ENCODE results near the gene XAGE5. TPM values are rescaled to one million over a fixed set of nuclear protein-coding genes. Genes with fewer than 3 reads are reported as not detected.

The XAGE5 gene
- total and polyA plus RNA-seq, 9 of the 15 experiments (the other 6 are each of a cell fraction or from before 2014, with no cell fraction given) = 0.40 to 0.52 TPM; not detected in 7

DNA sequence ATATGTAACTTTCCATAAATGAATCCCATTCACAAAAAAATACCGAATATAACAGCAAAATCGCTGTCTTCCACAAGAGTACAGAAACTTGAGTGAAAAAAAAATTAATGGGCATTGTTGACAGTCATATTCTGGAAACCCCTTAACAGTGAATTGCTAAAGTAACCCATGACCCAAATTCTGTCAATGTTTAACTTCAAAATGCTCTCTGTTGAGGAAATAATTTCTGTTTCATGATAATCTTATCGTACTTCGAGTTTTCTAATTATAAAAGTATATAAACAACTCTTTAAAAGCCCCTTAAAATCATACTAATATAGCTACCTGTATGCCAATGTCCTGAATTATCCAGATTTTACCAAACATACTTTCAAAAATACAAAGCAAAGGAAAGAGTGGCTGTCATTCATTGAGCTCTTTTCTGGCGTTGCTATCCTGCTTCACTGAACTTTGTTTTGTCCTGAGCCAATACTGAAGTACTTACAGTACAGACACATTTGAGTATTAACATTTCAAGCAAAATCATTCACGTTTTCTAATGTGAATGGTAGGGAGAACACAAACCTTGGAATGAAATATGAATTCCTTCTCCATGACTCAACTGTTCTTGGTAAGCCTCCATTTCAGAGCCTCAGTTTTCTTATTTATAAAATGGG, 54.4 kb downstream of the XAGE5 start (continued):
- TF ChIP-seq, protein P1, sequence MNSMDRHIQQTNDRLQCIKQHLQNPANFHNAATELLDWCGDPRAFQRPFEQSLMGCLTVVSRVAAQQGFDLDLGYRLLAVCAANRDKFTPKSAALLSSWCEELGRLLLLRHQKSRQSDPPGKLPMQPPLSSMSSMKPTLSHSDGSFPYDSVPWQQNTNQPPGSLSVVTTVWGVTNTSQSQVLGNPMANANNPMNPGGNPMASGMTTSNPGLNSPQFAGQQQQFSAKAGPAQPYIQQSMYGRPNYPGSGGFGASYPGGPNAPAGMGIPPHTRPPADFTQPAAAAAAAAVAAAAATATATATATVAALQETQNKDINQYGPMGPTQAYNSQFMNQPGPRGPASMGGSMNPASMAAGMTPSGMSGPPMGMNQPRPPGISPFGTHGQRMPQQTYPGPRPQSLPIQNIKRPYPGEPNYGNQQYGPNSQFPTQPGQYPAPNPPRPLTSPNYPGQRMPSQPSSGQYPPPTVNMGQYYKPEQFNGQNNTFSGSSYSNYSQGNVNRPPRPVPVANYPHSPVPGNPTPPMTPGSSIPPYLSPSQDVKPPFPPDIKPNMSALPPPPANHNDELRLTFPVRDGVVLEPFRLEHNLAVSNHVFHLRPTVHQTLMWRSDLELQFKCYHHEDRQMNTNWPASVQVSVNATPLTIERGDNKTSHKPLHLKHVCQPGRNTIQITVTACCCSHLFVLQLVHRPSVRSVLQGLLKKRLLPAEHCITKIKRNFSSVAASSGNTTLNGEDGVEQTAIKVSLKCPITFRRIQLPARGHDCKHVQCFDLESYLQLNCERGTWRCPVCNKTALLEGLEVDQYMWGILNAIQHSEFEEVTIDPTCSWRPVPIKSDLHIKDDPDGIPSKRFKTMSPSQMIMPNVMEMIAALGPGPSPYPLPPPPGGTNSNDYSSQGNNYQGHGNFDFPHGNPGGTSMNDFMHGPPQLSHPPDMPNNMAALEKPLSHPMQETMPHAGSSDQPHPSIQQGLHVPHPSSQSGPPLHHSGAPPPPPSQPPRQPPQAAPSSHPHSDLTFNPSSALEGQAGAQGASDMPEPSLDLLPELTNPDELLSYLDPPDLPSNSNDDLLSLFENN (IDR thresholded peaks at IDR 0.05; ENCODE audit: low read depth in 2 of 2, low read length in 2 of 2) = no peak
- TF ChIP-seq ZNF76 (CRISPR knock-in tag; IDR thresholded peaks at IDR 0.05; ENCODE audit: borderline replicate concordance) (no peak), CHCHD3 (CRISPR knock-in tag; IDR thresholded peaks at IDR 0.05) (no peak), PHF21A (IDR thresholded peaks at IDR 0.05; ENCODE audit: borderline replicate concordance, low read depth) (no peak)
- TF ChIP-seq, protein P2, sequence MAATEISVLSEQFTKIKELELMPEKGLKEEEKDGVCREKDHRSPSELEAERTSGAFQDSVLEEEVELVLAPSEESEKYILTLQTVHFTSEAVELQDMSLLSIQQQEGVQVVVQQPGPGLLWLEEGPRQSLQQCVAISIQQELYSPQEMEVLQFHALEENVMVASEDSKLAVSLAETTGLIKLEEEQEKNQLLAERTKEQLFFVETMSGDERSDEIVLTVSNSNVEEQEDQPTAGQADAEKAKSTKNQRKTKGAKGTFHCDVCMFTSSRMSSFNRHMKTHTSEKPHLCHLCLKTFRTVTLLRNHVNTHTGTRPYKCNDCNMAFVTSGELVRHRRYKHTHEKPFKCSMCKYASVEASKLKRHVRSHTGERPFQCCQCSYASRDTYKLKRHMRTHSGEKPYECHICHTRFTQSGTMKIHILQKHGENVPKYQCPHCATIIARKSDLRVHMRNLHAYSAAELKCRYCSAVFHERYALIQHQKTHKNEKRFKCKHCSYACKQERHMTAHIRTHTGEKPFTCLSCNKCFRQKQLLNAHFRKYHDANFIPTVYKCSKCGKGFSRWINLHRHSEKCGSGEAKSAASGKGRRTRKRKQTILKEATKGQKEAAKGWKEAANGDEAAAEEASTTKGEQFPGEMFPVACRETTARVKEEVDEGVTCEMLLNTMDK (IDR thresholded peaks at IDR 0.05; ENCODE audit: borderline replicate concordance, insufficient read depth, low read depth, low read length, poor library complexity, severe bottlenecking) = no peak

Small RNAs within 50 kb of the gene (small RNA-seq; reads per million reads assigned to genes)
- gene AC244505.6 = not detected
- gene AC244505.7 = not detected

Other genes starting within 250 kb of the XAGE5 start
Only the 7 nearest of the 8 such genes appear.
- not detected in 2 replicates for gene SSX7, start 156.4 kb upstream of the XAGE5 start, total RNA-seq (2014; rRNA removed)
- gene SSX7, start 156.4 kb upstream of the XAGE5 start, total RNA-seq (2014; rRNA removed; fragmentation: Illumina TruSeq; extraction: Trizol) = 0.13 and 0.29 TPM in 2 replicates
- 0.26 and 0.29 TPM in 2 replicates for gene SSX7, start 156.4 kb upstream of the XAGE5 start, total RNA-seq (2015; rRNA removed; fragmentation: Illumina TruSeq; extraction: Trizol)
- not detected in 2 replicates for gene SSX7, start 156.4 kb upstream of the XAGE5 start, total RNA-seq (2021)
- not detected in 2 replicates for gene SSX7, start 156.4 kb upstream of the XAGE5 start, polyA plus RNA-seq (2011; rRNA removed)
- gene SSX7, start 156.4 kb upstream of the XAGE5 start, polyA plus RNA-seq (2014; fragmentation: Illumina TruSeq; extraction: Trizol) = 0.11 TPM in 1 of 2 replicates, not detected in the other
- gene SSX7, start 156.4 kb upstream of the XAGE5 start, polyA plus RNA-seq (2014; fragmentation: Nextera tagmentation; extraction: Ambion mirVana) = under 1 TPM; 0.29 to 0.31 TPM
- gene SSX7, start 156.4 kb upstream of the XAGE5 start, polyA plus RNA-seq (2014; rRNA removed) = not detected in 2 replicates
- 3.9 and 21.3 TPM in 2 replicates for gene SSX2, start 104.1 kb upstream of the XAGE5 start, total RNA-seq (2014; rRNA removed)
- 50.8 and 71.1 TPM in 2 replicates for gene SSX2, start 104.1 kb upstream of the XAGE5 start, total RNA-seq (2014; rRNA removed; fragmentation: Illumina TruSeq; extraction: Trizol)
- gene SSX2, start 104.1 kb upstream of the XAGE5 start, total RNA-seq (2015; rRNA removed; fragmentation: Illumina TruSeq; extraction: Trizol) = 62.7 and 84.2 TPM in 2 replicates
- gene SSX2, start 104.1 kb upstream of the XAGE5 start, total RNA-seq (2021) = 87.5 and 87.6 TPM in 2 replicates
- gene SSX2, start 104.1 kb upstream of the XAGE5 start, polyA plus RNA-seq (2011; rRNA removed) = 1.8 and 5.3 TPM in 2 replicates
- 85.5 and 113 TPM in 2 replicates for gene SSX2, start 104.1 kb upstream of the XAGE5 start, polyA plus RNA-seq (2014; fragmentation: Illumina TruSeq; extraction: Trizol)
- 10 to 100 TPM; 66.6 to 76.5 TPM for gene SSX2, start 104.1 kb upstream of the XAGE5 start, polyA plus RNA-seq (2014; fragmentation: Nextera tagmentation; extraction: Ambion mirVana)
- 1.4 and 4.1 TPM in 2 replicates for gene SSX2, start 104.1 kb upstream of the XAGE5 start, polyA plus RNA-seq (2014; rRNA removed)
- 67.0 and 73.6 TPM in 2 replicates for gene SSX2B, start 60.0 kb upstream of the XAGE5 start, total RNA-seq (2014; rRNA removed)
- gene SSX2B, start 60.0 kb upstream of the XAGE5 start, total RNA-seq (2014; rRNA removed; fragmentation: Illumina TruSeq; extraction: Trizol) = 56.8 and 86.3 TPM in 2 replicates
- gene SSX2B, start 60.0 kb upstream of the XAGE5 start, total RNA-seq (2015; rRNA removed; fragmentation: Illumina TruSeq; extraction: Trizol) = 56.7 and 74.7 TPM in 2 replicates
- gene SSX2B, start 60.0 kb upstream of the XAGE5 start, total RNA-seq (2021) = 3.3 TPM in 1 of 2 replicates, not detected in the other
- gene SSX2B, start 60.0 kb upstream of the XAGE5 start, polyA plus RNA-seq (2011; rRNA removed) = 1.6 and 5.4 TPM in 2 replicates
- gene SSX2B, start 60.0 kb upstream of the XAGE5 start, polyA plus RNA-seq (2014; fragmentation: Illumina TruSeq; extraction: Trizol) = 59.2 and 105 TPM in 2 replicates
- 10 to 100 TPM in 1 of 2 experiments, 1 to 10 TPM in 1; 9.0 to 29.7 TPM for gene SSX2B, start 60.0 kb upstream of the XAGE5 start, polyA plus RNA-seq (2014; fragmentation: Nextera tagmentation; extraction: Ambion mirVana)
- 59.2 and 70.2 TPM in 2 replicates for gene SSX2B, start 60.0 kb upstream of the XAGE5 start, polyA plus RNA-seq (2014; rRNA removed)
- gene SPANXN5, start 13.9 kb upstream of the XAGE5 start, total RNA-seq (2014; rRNA removed) = not detected in 2 replicates
- gene SPANXN5, start 13.9 kb upstream of the XAGE5 start, total RNA-seq (2014; rRNA removed; fragmentation: Illumina TruSeq; extraction: Trizol) = not detected in 2 replicates
- gene SPANXN5, start 13.9 kb upstream of the XAGE5 start, total RNA-seq (2015; rRNA removed; fragmentation: Illumina TruSeq; extraction: Trizol) = not detected in 2 replicates
- gene SPANXN5, start 13.9 kb upstream of the XAGE5 start, total RNA-seq (2021) = not detected in 2 replicates
- gene SPANXN5, start 13.9 kb upstream of the XAGE5 start, polyA plus RNA-seq (2011; rRNA removed) = not detected in 2 replicates
- not detected in 2 replicates for gene SPANXN5, start 13.9 kb upstream of the XAGE5 start, polyA plus RNA-seq (2014; fragmentation: Illumina TruSeq; extraction: Trizol)
- gene SPANXN5, start 13.9 kb upstream of the XAGE5 start, polyA plus RNA-seq (2014; fragmentation: Nextera tagmentation; extraction: Ambion mirVana) = not detected
- gene SPANXN5, start 13.9 kb upstream of the XAGE5 start, polyA plus RNA-seq (2014; rRNA removed) = not detected in 2 replicates
- gene XAGE3, start 56.8 kb downstream of the XAGE5 start, total RNA-seq (2014; rRNA removed) = not detected in 2 replicates
- not detected in 2 replicates for gene XAGE3, start 56.8 kb downstream of the XAGE5 start, total RNA-seq (2014; rRNA removed; fragmentation: Illumina TruSeq; extraction: Trizol)
- gene XAGE3, start 56.8 kb downstream of the XAGE5 start, total RNA-seq (2015; rRNA removed; fragmentation: Illumina TruSeq; extraction: Trizol) = not detected in 2 replicates
- not detected in 2 replicates for gene XAGE3, start 56.8 kb downstream of the XAGE5 start, total RNA-seq (2021)
- not detected in 2 replicates for gene XAGE3, start 56.8 kb downstream of the XAGE5 start, polyA plus RNA-seq (2011; rRNA removed)
- gene XAGE3, start 56.8 kb downstream of the XAGE5 start, polyA plus RNA-seq (2014; fragmentation: Illumina TruSeq; extraction: Trizol) = not detected in 2 replicates
- under 1 TPM; 0.15 to 0.21 TPM for gene XAGE3, start 56.8 kb downstream of the XAGE5 start, polyA plus RNA-seq (2014; fragmentation: Nextera tagmentation; extraction: Ambion mirVana)
- gene XAGE3, start 56.8 kb downstream of the XAGE5 start, polyA plus RNA-seq (2014; rRNA removed) = not detected in 2 replicates
- gene FAM156B, start 86.0 kb downstream of the XAGE5 start, total RNA-seq (2014; rRNA removed) = 16.7 and 22.9 TPM in 2 replicates
- 1.5 and 5.4 TPM in 2 replicates for gene FAM156B, start 86.0 kb downstream of the XAGE5 start, total RNA-seq (2014; rRNA removed; fragmentation: Illumina TruSeq; extraction: Trizol)
- 8.6 and 12.3 TPM in 2 replicates for gene FAM156B, start 86.0 kb downstream of the XAGE5 start, total RNA-seq (2015; rRNA removed; fragmentation: Illumina TruSeq; extraction: Trizol)
- 7.1 and 14.2 TPM in 2 replicates for gene FAM156B, start 86.0 kb downstream of the XAGE5 start, total RNA-seq (2021)
- 19.4 and 20.6 TPM in 2 replicates for gene FAM156B, start 86.0 kb downstream of the XAGE5 start, polyA plus RNA-seq (2011; rRNA removed)
- 18.3 and 21.2 TPM in 2 replicates for gene FAM156B, start 86.0 kb downstream of the XAGE5 start, polyA plus RNA-seq (2014; fragmentation: Illumina TruSeq; extraction: Trizol)
- gene FAM156B, start 86.0 kb downstream of the XAGE5 start, polyA plus RNA-seq (2014; fragmentation: Nextera tagmentation; extraction: Ambion mirVana) = under 1 TPM; 0.24 to 0.45 TPM
- gene FAM156B, start 86.0 kb downstream of the XAGE5 start, polyA plus RNA-seq (2014; rRNA removed) = 30.8 and 32.2 TPM in 2 replicates
- gene FAM156A, start 147.2 kb downstream of the XAGE5 start, total RNA-seq (2014; rRNA removed) = 8.2 and 8.6 TPM in 2 replicates
- 7.2 and 9.0 TPM in 2 replicates for gene FAM156A, start 147.2 kb downstream of the XAGE5 start, total RNA-seq (2014; rRNA removed; fragmentation: Illumina TruSeq; extraction: Trizol)
- 6.6 and 8.8 TPM in 2 replicates for gene FAM156A, start 147.2 kb downstream of the XAGE5 start, total RNA-seq (2015; rRNA removed; fragmentation: Illumina TruSeq; extraction: Trizol)
- gene FAM156A, start 147.2 kb downstream of the XAGE5 start, total RNA-seq (2021) = 14.5 and 14.8 TPM in 2 replicates
- 20.3 and 20.6 TPM in 2 replicates for gene FAM156A, start 147.2 kb downstream of the XAGE5 start, polyA plus RNA-seq (2011; rRNA removed)
- gene FAM156A, start 147.2 kb downstream of the XAGE5 start, polyA plus RNA-seq (2014; fragmentation: Illumina TruSeq; extraction: Trizol) = 13.2 and 13.4 TPM in 2 replicates
- 1 to 10 TPM; 1.9 to 2.9 TPM for gene FAM156A, start 147.2 kb downstream of the XAGE5 start, polyA plus RNA-seq (2014; fragmentation: Nextera tagmentation; extraction: Ambion mirVana)
- gene FAM156A, start 147.2 kb downstream of the XAGE5 start, polyA plus RNA-seq (2014; rRNA removed) = 16.7 and 20.3 TPM in 2 replicates